CD4-positive, alpha-beta T cell treated with Interferon alpha-2 for 1 hour (primary cell): ENCODE measurements around the gene MAPK6.
"Not testable (repeated sequence)": the region's sequence is repeated elsewhere in the genome, so short reads cannot be mapped to it uniquely, and the experiment has no call there.

Experiments used
- DNase-seq, 2 donors: peaks; one replicate each; pipeline ENCODE4 v3.0.0-alpha.2; 2020 to 2022

MAPK6 gene

DNA sequence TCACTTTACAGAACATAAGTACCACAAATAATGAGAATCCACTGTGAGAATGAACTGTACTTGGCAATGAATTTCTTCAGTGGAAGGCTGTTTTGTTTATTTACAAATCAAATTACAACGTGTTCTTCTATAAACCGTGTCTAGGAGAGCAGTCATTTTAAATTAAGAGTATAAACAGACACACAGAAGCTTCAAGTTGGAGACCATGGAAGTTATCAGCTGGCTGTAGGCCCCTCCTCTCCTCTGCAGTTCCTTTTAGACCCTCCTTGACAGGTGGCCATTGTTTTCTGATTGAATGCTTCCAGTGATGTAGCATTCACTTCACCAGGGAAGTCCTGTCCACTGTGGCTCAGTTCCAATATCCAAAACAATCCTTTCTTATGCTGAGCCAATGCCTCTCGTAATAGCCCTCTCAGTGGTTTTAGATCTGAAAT, 7.3 kb upstream of the MAPK6 start:
- no peak for DNase-seq

DNA sequence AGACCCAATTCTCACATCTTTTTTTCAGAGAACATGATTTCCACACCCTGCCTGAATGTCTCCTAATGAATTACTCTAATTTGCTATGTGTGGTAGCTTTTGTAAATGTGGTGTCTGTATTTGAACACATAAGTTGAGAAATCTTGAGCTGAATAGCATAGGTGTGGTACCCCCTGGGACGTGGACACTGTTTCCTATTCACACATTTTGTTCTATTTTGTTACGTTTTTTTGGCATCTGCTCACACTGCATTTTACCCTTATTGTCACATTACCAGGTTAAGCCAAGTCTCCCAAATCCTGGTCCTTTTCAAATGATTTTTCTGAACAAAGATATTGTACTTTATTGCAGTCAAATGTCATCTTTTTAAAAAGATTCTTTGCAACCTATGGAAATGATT, 6.8 kb upstream of the MAPK6 start:
- DNase-seq = no peak

DNA sequence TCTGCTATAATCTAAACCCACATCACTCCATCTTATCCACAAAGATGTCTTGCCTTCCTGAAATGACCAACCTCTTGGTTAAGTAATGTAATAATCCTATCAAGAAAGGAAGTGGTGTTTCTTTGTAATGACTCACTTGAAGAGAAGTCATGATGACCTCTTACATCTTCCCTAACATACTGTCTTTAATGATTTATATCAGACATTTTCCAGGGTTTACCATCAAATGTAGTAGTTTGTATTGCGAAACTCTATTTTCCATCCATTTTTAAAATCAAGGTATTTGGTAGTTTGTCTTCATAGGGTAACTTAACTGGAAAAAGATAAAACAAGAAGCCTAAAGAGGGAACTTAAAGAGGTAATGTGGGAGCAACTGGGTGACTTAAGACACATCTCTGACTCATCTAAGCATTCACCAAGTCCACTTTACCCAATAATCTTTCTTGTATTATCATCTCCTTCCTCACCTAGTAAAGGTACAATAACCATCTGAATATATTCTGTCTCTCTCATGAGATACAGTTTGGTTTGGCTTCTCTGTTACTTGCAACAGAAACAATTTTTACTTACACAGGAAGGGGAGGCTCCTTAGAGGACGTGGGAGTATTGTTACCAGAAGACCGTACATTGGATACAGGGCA, 5.7 kb upstream of the MAPK6 start:
- DNase-seq = no peak

DNA sequence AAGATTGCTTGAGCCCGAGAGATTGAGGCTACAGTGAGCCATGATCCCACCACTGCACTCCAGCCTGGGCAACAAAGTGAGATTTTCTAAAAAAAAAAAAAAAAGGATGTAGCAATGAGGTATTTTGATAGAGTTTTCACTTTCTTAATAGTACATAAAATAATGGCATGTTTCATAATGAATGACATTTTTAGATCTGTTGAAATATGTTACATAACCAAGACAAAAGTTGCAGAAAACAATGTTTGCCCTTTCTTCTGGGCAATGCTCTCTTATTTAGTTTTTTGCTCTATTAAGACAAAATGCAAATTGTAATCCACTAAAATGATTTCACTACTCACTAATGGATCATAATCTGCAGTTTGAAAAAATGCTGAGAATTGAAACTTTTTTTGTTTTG, 4.4 kb upstream of the MAPK6 start:
- no peak for DNase-seq

DNA sequence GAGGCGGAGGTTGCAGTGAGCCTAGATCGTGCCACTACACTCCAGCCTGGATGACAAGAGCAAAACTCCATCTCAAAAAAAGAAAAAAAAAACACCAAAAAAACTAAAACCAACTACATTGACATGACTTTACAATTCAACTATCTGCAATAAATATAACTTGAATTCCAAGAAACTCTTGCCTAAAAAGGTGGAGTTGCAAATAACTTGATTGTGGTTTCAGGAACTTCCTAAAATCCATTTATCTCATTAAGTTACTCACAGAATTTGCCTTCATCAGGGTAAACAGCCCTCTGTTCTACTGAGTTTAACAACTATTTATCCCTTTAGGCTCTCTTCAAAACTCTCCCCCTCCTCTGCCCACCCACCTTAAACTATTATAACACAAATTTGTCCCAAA, 2.7 kb upstream of the MAPK6 start:
- DNase-seq = no peak

DNA sequence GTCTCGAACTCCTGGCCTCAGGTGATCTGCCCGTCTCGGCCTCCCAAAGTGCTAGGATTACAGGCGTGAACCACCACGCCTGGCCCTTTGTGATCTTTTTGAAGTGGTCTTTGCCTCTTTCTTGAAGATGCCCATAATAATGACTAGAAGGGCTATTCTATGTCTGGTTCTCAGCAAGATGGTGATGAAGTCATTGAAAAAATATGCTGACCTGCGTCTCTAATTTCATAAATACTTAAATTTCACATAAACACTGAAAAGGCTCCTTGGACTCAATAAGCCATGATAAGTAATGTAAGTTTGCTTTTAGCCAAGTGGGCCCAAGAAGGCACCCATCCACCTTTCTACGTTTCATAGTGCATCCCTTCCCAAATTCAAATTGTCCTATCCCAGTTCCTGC, 775 bp upstream of the MAPK6 start:
- DNase-seq = no peak

DNA sequence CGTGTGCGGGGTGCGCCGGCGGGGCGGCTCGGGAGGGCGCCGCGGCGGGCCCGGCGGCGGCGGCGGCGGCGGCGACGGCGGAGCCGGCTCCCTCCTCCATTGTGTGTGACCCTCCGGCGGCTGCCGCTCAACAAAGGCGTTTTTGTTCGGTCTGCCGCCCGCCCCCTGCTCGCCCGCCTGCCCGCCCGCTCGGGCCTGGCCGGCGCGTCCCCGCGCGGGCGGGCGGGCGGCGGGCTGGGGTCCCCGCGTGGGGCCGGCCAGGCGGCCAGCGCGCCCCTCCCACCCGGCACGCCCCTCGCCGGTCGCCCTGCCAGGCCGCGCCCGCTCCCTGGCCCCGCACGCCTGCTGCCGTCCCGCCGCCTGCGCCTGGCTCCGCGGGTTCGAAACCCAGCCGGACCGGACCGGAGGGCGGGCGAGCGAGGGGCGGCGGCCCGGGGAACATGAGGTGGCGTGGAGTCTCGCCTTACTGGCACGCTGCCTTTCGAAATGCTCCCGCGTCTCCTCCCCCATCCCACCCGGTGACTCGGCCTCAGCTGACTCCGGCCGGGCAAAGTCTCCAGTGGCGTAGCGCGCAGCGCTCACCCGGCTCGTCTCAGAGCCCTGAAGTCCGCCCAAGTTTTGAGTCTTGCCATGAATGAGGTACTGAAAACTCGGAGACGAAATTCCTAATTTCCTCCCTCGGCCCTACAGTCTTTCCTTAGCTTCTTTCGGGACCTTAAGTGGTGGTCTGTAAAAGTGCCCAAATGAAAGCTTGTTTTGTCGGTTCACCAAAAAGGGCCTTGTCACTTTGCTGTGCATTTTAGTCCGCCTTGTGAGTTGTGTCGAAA, 588 bp downstream of the MAPK6 start:
- DNase-seq = peak; percentile 71 to 76

DNA sequence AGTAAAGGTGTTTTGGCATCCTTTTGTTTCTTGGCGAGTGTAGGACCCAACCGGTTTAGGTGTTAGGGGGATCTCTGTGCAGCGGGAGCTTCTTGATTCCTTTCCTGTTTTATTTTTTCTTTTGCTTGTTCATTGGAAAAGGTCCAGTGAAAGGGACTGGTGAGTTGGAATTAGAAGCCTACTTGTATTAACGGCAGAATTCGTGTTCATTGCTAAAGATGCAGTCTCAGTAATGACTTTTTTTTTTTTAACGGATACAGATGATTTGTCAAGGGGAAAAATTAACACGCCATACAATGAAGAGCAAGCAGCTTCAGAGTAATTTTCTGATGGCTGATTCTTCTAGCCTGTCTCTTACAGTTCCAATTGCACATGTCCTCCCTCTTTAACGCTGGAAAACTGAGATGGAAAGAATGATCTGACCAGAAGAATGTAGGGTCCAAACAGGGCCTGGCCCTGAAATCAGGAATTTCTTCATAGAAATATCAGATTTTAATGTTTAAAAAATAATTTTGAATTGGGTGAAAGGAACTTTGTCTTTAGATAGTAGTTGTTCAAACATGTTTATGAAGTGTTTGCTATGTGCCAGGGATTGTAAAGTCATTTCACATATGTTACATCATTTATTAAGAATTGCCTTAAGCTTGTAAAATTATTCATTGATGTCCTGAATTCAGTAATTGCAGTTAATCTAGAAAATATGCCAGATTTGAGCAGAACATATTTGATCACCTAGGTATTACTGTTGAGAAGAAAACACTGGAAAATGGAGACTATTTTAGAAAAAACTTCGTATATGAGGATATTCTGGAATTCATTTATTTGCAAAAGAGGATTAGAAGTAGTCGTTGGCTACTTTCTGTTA, 1.4 kb downstream of the MAPK6 start:
- DNase-seq = peak in 1 of 2 donors; percentile 19

DNA sequence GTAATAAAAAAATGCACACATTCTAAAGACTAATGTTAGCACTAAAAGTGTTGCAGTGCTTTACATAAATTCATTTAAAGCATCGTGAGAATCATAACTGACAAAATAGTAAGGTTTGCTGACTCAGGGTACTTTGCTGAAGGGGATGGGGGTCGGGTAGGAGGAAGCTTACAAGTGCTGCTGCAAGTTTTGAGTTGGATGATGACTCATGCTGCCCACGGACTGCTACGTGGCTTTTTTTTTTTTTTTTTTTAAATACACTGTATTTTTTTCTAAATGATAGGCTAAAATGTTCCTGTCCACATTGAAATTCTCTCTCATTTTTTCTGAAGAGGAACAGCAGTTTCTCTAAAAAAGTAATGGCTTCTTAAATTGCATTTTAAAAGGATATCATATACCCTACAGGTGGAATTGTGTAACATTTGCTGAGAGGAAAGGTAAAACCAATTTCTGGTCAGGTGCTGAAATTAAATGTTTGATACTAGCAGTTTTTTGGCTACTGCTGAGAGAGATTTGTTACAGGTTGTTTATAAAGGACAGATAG, 2.2 kb downstream of the MAPK6 start:
- DNase-seq = peak; percentile 67 to 74

DNA sequence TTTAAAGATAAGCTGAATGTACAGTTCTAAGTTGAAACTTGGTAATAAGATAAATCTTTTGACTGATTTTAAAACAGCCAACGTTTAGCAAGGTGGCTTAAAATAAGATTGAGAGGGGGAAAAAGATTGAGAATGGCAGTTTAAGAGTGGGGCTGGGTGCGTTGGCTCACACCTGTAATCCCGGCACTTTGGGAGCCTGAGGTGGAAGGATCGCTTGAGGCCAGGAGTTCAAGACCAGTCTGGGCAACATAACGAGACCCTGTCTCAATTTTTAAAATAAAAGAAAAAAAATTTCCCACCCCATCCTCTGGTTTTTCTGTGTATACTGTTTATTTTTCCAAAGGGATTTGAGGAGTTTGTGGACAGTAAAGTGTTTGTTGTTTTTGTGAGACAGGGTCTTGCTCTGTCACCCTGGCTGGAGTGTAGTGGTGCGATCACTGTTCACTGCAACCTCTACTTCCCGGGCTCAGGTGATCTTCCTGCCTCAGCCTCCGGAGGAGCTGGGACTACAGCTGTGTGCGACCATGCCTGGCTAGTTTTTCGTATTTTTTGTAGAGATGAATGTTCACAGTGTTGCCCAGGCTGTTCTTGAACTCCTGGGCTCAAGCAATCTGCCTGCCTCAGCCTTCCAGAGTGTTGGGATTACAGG, 3.0 kb downstream of the MAPK6 start:
- DNase-seq = no peak

DNA sequence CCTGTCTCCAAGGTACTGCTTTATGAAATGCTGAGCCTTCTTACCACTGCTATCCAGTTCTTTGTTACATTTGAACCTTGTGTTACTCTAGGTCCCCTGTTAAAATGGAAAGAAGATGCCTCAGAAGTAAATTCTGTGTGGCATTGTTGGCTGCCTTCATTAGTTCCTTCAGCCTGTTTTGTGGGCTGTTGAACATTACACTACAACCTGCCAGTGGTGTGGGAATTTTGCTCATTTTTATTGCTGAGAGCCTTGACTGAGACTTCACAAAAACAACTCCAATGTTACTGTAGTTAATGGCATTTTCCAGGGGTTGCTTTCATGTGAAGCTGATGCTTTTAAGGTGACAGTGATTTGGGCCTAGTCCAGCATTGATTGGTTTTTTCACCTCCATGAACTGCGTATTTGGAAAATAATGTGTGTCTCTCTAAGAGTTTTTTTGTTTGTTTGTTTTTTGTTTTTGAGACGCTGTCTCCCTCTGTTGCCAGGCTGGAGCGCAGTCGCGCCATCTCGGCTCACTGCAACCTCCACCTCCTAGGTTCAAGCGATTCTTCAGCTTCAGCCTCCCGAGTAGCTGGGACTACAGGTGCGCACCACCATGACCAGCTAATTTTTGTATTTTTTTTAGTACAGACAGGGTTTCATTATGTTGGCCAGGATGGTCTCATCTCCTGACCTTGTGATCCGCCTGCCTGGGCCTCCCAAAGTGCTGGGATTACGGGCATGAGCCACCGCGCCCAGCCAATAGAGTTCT, 4.3 kb downstream of the MAPK6 start:
- no peak for DNase-seq

DNA sequence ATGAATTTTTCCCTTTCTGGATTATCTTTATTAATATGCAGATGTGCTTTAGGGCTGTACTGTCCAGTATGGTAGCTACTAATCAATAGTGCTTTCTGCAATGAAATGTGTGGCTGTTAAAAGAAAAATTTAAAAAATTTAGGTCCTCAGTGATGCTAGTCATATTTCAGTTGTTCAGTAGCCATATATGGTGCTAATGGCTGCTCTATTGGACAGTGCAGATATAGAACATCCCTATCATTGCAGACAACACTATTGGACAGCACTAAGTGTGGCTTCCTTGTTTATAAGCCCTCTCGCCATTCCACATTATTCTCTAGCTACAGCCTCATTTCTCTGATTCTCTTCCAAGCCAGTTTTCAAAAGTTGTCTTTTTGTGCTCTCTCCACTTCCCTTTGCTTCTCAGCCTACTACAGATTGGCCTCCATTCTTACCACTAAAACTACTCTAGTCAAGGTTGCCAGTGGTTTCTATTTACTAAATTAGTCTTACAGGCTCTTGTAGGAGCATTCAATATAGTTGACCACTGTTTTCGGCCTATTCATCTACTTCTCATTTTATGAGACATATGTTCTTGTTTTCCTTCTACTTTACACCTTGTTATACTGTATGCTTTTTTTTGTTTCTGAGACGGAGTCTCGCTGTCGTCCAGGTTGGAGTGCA, 9.5 kb downstream of the MAPK6 start:
- DNase-seq = no peak

DNA sequence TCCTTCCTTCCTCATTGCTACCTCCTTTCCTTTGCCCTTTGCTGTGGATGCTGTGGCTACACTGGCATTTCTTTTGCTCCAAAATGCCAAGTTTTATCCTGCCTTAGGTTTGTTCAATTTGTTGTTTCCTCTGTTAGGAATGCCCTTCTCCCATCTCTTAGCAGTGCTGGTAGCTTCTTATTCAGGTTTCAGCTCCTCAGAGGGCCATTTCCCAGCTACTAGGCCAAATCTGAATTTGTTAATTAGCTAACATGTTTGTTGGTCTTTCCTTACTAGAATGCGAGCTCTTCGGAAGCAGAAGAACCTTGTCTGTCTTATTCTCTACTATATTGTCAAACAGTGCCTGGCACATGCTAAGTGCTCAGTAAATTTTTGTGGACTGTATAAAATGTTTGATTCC, 11.0 kb downstream of the MAPK6 start:
- DNase-seq = no peak

DNA sequence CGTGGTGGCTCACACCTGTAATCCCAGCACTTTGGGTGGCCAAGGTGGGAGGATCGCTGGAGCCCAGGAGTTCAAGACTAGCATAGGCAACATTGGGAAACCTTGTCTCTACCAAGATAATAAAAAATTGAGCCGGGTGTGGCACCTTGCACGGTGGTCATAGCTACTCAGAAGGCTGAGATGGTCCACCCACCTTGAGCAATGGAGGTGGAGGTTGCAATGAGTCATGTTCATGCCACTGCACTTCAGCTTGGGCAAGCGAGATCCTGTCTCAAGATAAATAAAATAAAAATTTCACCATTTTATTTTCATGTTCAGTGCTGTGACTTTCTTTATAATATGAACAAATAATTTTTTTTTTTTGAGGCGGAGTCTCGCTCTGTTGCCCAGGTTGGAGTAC, 12.5 kb downstream of the MAPK6 start:
- no peak for DNase-seq

DNA sequence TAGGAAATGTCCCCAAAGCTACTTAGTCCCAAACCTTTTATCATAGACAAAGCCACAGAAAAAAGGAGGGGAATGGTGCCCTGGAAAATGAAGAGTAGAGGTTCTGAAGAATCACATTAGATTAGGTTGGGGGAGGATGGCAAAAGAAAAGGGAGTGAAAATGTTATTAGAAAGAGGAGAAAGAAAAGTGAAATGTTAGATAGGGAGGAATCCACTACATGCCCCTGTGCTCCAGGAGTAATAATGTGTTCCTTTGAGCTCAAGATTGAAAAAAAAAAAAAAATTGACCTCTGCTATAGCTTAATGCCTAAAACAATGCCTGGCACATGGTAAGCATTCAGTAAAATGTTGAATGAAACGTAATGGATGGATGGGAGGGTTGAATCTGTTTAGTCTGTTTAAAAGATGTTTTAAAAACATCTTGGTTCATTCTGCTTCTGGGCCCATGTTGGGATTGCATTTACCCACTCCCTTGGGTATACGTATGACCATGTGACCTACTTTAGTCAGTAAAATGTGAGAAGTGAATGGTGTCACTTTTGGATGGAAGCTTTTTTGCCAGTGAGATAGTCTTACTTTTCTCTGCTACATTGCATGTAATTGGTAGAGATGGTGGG, 19.0 kb downstream of the MAPK6 start:
- no peak for DNase-seq

DNA sequence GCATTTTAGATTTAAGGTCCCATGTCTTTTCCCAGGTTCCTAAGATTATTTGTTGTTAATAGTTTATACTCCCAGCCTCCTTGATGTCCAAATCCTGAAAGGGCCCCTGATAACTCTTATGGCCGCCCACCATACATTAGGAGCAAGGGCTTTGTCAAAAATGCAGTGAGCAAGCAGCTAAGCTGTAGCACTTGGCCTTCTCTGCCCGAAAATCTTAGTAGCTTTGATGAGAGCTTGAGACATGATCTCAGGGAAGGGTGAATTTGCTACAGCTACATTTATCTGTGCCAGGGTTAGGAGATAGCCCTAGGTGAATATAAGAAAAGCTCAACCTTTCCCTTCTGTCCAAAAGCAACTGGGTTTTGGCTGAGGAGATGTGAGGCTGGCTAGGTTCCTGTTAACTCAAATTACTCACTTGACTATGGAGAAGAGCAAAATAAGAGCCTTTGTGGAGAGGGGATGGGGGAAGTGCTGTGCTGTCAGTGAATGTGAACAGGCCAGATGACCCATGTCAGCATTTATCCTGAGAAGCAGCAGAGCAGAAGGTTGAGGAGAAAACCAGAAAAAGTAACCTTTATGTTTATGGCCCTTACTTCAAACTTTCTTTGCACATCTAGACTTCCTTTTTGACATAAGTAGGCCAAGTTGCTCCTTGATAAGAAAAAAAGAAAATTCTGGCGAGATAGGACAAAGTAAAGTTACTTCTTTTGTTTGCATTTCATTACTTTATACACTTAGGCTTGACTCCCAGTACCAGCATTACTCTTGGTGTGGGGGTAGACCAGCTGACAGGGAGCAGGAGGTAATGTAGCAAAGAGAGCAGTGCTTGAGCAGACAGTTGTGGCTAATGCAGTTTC, 21.1 kb downstream of the MAPK6 start:
- no peak for DNase-seq

DNA sequence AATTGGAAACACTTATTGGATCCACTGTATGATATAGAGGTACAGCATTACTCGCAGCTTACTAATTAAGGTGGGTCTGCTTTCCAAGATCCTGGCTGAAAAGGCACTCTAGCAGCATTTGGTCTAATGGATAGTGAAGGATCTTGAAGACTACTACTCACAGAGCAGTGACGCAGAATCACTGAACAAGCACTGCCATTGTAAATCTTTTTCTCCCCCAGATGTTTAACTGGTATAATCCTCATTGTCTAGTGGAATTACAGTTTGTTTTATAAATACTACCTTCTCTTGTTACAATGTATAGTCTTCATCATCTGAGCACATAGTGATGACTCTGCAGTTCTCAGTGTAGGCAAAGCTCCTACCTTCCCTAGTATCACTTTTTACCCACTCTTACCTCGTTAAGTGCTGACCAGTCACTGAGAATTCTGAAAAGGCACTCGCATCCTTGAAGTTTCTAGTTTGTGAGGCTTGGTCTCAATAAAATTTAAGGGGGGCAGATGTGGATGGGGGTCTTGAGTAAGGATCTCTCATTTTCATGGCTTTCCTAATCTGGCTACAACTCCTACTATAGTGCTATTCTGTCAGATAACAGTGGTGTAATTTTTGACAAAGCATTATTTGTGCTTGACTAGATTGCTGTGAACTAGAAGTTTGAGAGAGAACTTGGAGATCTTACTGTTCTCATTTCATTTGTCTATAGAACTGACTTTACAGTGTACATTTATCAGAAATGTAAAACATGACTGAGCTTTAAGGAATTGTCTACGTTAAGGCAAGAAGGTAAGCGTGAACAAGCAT, 23.2 kb downstream of the MAPK6 start:
- no peak for DNase-seq

DNA sequence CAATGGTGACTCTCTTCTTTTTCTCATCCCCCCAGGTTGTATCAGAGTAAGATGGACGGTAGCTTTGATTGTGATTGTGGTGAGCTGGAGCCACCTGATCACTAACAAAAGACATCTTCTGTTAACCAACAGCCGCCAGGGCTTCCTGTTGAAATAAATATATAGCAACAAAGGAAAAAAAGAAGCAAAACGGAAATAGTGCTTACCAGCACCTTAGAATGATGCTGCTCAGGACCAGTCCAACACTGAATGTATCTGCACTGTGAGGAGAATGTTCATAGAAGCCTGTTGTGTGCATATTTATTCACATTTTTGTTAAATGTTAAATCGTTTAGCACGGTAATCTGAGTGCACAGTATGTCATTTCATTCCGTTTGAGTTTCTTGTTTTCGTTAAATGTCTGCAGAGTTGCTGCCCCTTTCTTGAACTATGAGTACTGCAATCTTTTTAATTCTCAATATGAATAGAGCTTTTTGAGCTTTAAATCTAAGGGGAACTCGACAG, 26.8 kb downstream of the MAPK6 start:
- peak; percentile 38 to 70 for DNase-seq

DNA sequence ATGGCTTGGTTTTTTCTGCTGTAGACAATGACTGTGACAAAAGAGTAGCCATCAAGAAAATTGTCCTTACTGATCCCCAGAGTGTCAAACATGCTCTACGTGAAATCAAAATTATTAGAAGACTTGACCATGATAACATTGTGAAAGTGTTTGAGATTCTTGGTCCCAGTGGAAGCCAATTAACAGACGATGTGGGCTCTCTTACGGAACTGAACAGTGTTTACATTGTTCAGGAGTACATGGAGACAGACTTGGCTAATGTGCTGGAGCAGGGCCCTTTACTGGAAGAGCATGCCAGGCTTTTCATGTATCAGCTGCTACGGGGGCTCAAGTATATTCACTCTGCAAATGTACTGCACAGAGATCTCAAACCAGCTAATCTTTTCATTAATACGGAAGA, 27.5 kb downstream of the MAPK6 start:
- DNase-seq = not testable (repeated sequence)
